ENCODE measurements around the gene GREB1L.

Gene GREB1L

GRCh38 chr18:21298351-21298750 is 56.3 kb downstream of the GREB1L start:
- peak; percentile 55 for DNase-seq (ENCODE audit: low read depth)
- H3K4me3 ChIP-seq (ENCODE audit: control insufficient read depth, low read depth, low read length) = no peak overlapping the region
- no peak for TF ChIP-seq CTCF (conservative IDR thresholded peaks at IDR 0.05; ENCODE audit: control insufficient read depth, insufficient read depth, low read depth, low read length)

- H3K4me3 ChIP-seq (ENCODE audit: control insufficient read depth, low read depth, low read length) = no peak overlapping the region
- no peak for DNase-seq (ENCODE audit: low read depth)
- TF ChIP-seq CTCF (conservative IDR thresholded peaks at IDR 0.05; ENCODE audit: control insufficient read depth, insufficient read depth, low read depth, low read length) = no peak
Measured at GRCh38 chr18:21300035-21300907, 58.2 kb downstream of the GREB1L start.

GRCh38 chr18:21300908-21301200 is 58.8 kb downstream of the GREB1L start:
- no peak overlapping the region for H3K4me3 ChIP-seq (ENCODE audit: control insufficient read depth, low read depth, low read length)

GRCh38 chr18:21303445-21303844 is 61.4 kb downstream of the GREB1L start:
- TF ChIP-seq CTCF (conservative IDR thresholded peaks at IDR 0.05; ENCODE audit: control insufficient read depth, insufficient read depth, low read depth, low read length) = no peak
- no peak for DNase-seq (ENCODE audit: low read depth)
- no peak overlapping the region for H3K4me3 ChIP-seq (ENCODE audit: control insufficient read depth, low read depth, low read length)

More at GRCh38 chr18:21300908-21301200, 58.8 kb downstream of the GREB1L start:
- no peak for TF ChIP-seq CTCF (conservative IDR thresholded peaks at IDR 0.05; ENCODE audit: control insufficient read depth, insufficient read depth, low read depth, low read length)
- no peak for DNase-seq (ENCODE audit: low read depth)

GRCh38 chr18:21303895-21304294 is 61.9 kb downstream of the GREB1L start:
- no peak for TF ChIP-seq CTCF (conservative IDR thresholded peaks at IDR 0.05; ENCODE audit: control insufficient read depth, insufficient read depth, low read depth, low read length)
- no peak overlapping the region for H3K4me3 ChIP-seq (ENCODE audit: control insufficient read depth, low read depth, low read length)
- no peak for DNase-seq (ENCODE audit: low read depth)

- TF ChIP-seq CTCF (conservative IDR thresholded peaks at IDR 0.05; ENCODE audit: control insufficient read depth, insufficient read depth, low read depth, low read length) = no peak
- no peak for DNase-seq (ENCODE audit: low read depth)
- H3K4me3 ChIP-seq (ENCODE audit: control insufficient read depth, low read depth, low read length) = no peak overlapping the region
Measured at GRCh38 chr18:21305621-21306020, 63.6 kb downstream of the GREB1L start.
